ENCODE data around the gene DIPK1C. TPM values are rescaled to one million over a fixed set of nuclear protein-coding genes. Genes with fewer than 3 reads are reported as not detected.

Gene DIPK1C
- total and polyA plus RNA-seq, 4 experiments from 2014 or later: not detected

- ChIA-PET POLR2A (ENCODE audit: partially characterized antibody) (interaction anchor here (1.1 to 3.9 kb wide), 8 partner anchors 8 to 414 kb away, joined by 3 to 36 read pairs (median 8); partner anchors contain the start of gene ZNF407), CTCF (ENCODE audit: partially characterized antibody) (interaction anchor here (1.5 to 12.7 kb wide), 5 partner anchors 54 to 298 kb away, joined by 5 to 422 read pairs (median 58); no protein-coding TSS in a partner anchor)
- DNase-seq: peak in 1 of 5 donors; percentile 56
- Mint-ChIP-seq H3K27ac (peak overlapping the region; percentile 90 to 99 (median 99)), H3K9me3 (peaks cover 0 to 5% (median 0%) of the 10 kb centered on the region in 8 donors), H3K36me3 (peaks cover 12 to 25% of the 10 kb centered on the region in 2 donors), H3K4me1 (peaks cover 36 to 65% (median 46%) of the 10 kb centered on the region in 4 donors), H3K27me3 (no peaks in the 10 kb centered on the region), H3K4me3 (peak overlapping the region; percentile 94 to 99 (median 96))
- Histone ChIP-seq H3K9me3 (ENCODE audit: control insufficient read depth in 1 of 2, low read length in 2 of 2) (no peaks in the 10 kb centered on the region), H3K27me3 (ENCODE audit: insufficient read depth, low read length) (no peaks in the 10 kb centered on the region), H3K4me3 (ENCODE audit: low read length in 2 of 2) (peak overlapping the region; percentile 53 to 82), H3K27ac (ENCODE audit: low read depth, low read length) (peak overlapping the region; percentile 92), H3K4me1 (ENCODE audit: insufficient read depth, low read length) (peaks cover 44% of the 10 kb centered on the region), H3K36me3 (ENCODE audit: insufficient read depth, low read length) (peaks cover 8% of the 10 kb centered on the region)
- intact Hi-C loops (cut with micrococcal nuclease): loop anchor here (1.0 to 5.0 kb wide), 5 partner anchors 123 to 712 kb away; partner anchors contain the start of genes PTGR3 and TIMM21
Measured at GRCh38 chr18:74496508-74497323, 39.6 kb upstream of the DIPK1C start.

- H3K4me1 Mint-ChIP-seq: peaks cover 31 to 58% (median 41%) of the 10 kb centered on the region in 4 donors
- peaks cover 6 to 18% of the 10 kb centered on the region in 2 donors for H3K36me3 Mint-ChIP-seq
- peak within 1 kb of the TSS; percentile 94 to 99 (median 96) for H3K4me3 Mint-ChIP-seq
- POLR2A ChIA-PET (ENCODE audit: partially characterized antibody): interaction anchor here (0.7 to 3.9 kb wide), 9 partner anchors 9 to 413 kb away, joined by 3 to 36 read pairs (median 4); partner anchors contain the start of gene ZNF407
- no peaks in the 10 kb centered on the region for H3K27me3 ChIP-seq (ENCODE audit: insufficient read depth, low read length)
- H3K4me3 ChIP-seq (ENCODE audit: low read length in 2 of 2): peak within 1 kb of the TSS; percentile 61 to 82
- H3K9me3 ChIP-seq (ENCODE audit: control insufficient read depth in 1 of 2, low read length in 2 of 2): no peaks in the 10 kb centered on the region
- H3K27me3 Mint-ChIP-seq: no peaks in the 10 kb centered on the region
- peak; percentile 96 to 97 (median 96) for DNase-seq
- peaks cover 0 to 5% (median 0%) of the 10 kb centered on the region in 8 donors for H3K9me3 Mint-ChIP-seq
- peak within 1 kb of the TSS; percentile 90 to 99 (median 99) for H3K27ac Mint-ChIP-seq
- intact Hi-C loops (cut with micrococcal nuclease): loop anchor here (1.0 to 5.0 kb wide), 5 partner anchors 123 to 713 kb away; partner anchors contain the start of genes PTGR3 and TIMM21
- H3K36me3 ChIP-seq (ENCODE audit: insufficient read depth, low read length): no peaks in the 10 kb centered on the region
- peaks cover 37% of the 10 kb centered on the region for H3K4me1 ChIP-seq (ENCODE audit: insufficient read depth, low read length)
- peak within 1 kb of the TSS; percentile 92 for H3K27ac ChIP-seq (ENCODE audit: low read depth, low read length)
- CTCF ChIA-PET (ENCODE audit: partially characterized antibody): interaction anchor here (1.2 to 12.7 kb wide), 9 partner anchors 55 to 305 kb away, joined by 3 to 422 read pairs (median 5); no protein-coding TSS in a partner anchor
Measured at GRCh38 chr18:74495581-74496507, 38.7 kb upstream of the DIPK1C start, which contains the start of gene CNDP2. TSS of gene CNDP2 (plus strand) at chr18:74496363. CDS start at chr18:74499974, 3,611 bp downstream.

- CTCF ChIA-PET (ENCODE audit: partially characterized antibody): interaction anchor here (1.2 to 12.7 kb wide), 7 partner anchors 11 to 304 kb away, joined by 3 to 422 read pairs (median 46); no protein-coding TSS in a partner anchor
- DNase-seq: no peak
- Mint-ChIP-seq H3K36me3 (peaks cover 0 to 10% of the 10 kb centered on the region in 2 donors), H3K4me3 (peak overlapping the region in 6 of 8 donors; percentile 26 to 71 (median 48)), H3K4me1 (peaks cover 21 to 44% (median 32%) of the 10 kb centered on the region in 4 donors), H3K27ac (peak overlapping the region in 6 of 7 donors; percentile 73 to 93 (median 87)), H3K9me3 (peaks cover 0 to 5% (median 0%) of the 10 kb centered on the region in 8 donors), H3K27me3 (no peaks in the 10 kb centered on the region)
- Histone ChIP-seq H3K27me3 (ENCODE audit: insufficient read depth, low read length) (no peaks in the 10 kb centered on the region), H3K27ac (ENCODE audit: low read depth, low read length) (no peak overlapping the region), H3K9me3 (ENCODE audit: control insufficient read depth in 1 of 2, low read length in 2 of 2) (no peaks in the 10 kb centered on the region), H3K36me3 (ENCODE audit: insufficient read depth, low read length) (no peaks in the 10 kb centered on the region), H3K4me3 (ENCODE audit: low read length in 2 of 2) (no peak overlapping the region), H3K4me1 (ENCODE audit: insufficient read depth, low read length) (peaks cover 25% of the 10 kb centered on the region)
- intact Hi-C loops (cut with micrococcal nuclease): no loop called here
- POLR2A ChIA-PET (ENCODE audit: partially characterized antibody): interaction anchor here (2.5 to 3.9 kb wide), 3 partner anchors 116 to 141 kb away, joined by 11 to 36 read pairs (median 32); no protein-coding TSS in a partner anchor
Measured at GRCh38 chr18:74494514-74494913, 37.4 kb upstream of the DIPK1C start.

- Histone ChIP-seq H3K9me3 (ENCODE audit: control insufficient read depth in 1 of 2, low read length in 2 of 2) (no peaks in the 10 kb centered on the region), H3K27ac (ENCODE audit: low read depth, low read length) (no peak overlapping the region), H3K4me1 (ENCODE audit: insufficient read depth, low read length) (peaks cover 21% of the 10 kb centered on the region), H3K4me3 (ENCODE audit: low read length in 2 of 2) (no peak overlapping the region), H3K27me3 (ENCODE audit: insufficient read depth, low read length) (no peaks in the 10 kb centered on the region), H3K36me3 (ENCODE audit: insufficient read depth, low read length) (no peaks in the 10 kb centered on the region)
- intact Hi-C loops (cut with micrococcal nuclease): loop anchor here (1.0 kb wide), 4 partner anchors 59 to 297 kb away; no protein-coding TSS in a partner anchor
- peak; percentile 71 to 80 (median 77) for DNase-seq
- H3K27ac Mint-ChIP-seq: peak overlapping the region; percentile 73 to 93 (median 87)
- H3K4me1 Mint-ChIP-seq: peaks cover 16 to 36% (median 25%) of the 10 kb centered on the region in 4 donors
- no peaks in the 10 kb centered on the region for H3K27me3 Mint-ChIP-seq
- H3K36me3 Mint-ChIP-seq: peaks cover 0 to 4% of the 10 kb centered on the region in 2 donors
- CTCF ChIA-PET (ENCODE audit: partially characterized antibody): interaction anchor here (0.6 to 12.7 kb wide), 41 partner anchors 9 to 1480 kb away, joined by 3 to 422 read pairs (median 5); no protein-coding TSS in a partner anchor
- peaks cover 0 to 5% (median 0%) of the 10 kb centered on the region in 8 donors for H3K9me3 Mint-ChIP-seq
- peak overlapping the region in 3 of 8 donors; percentile 19 to 50 (median 47) for H3K4me3 Mint-ChIP-seq
- POLR2A ChIA-PET (ENCODE audit: partially characterized antibody): interaction anchor here (0.8 to 3.9 kb wide), 8 partner anchors 9 to 183 kb away, joined by 3 to 36 read pairs (median 5); partner anchors contain the start of gene ZNF407
Measured at GRCh38 chr18:74493689-74494088, 36.6 kb upstream of the DIPK1C start.

GRCh38 chr18:74492259-74492658 is 35.2 kb upstream of the DIPK1C start:
- Mint-ChIP-seq H3K27ac (peak overlapping the region in 1 of 7 donors; percentile 68), H3K27me3 (no peaks in the 10 kb centered on the region), H3K4me1 (peaks cover 12 to 22% (median 15%) of the 10 kb centered on the region in 4 donors), H3K4me3 (no peak overlapping the region), H3K36me3 (peaks cover 0 to 4% of the 10 kb centered on the region in 2 donors), H3K9me3 (peaks cover 0 to 5% (median 0%) of the 10 kb centered on the region in 8 donors)
- no peak for DNase-seq
- no peaks in the 10 kb centered on the region for H3K9me3 ChIP-seq (ENCODE audit: control insufficient read depth in 1 of 2, low read length in 2 of 2)
- H3K4me3 ChIP-seq (ENCODE audit: low read length in 2 of 2): no peak overlapping the region
- H3K27ac ChIP-seq (ENCODE audit: low read depth, low read length): no peak overlapping the region
- no peaks in the 10 kb centered on the region for H3K27me3 ChIP-seq (ENCODE audit: insufficient read depth, low read length)
- H3K36me3 ChIP-seq (ENCODE audit: insufficient read depth, low read length): no peaks in the 10 kb centered on the region
- POLR2A ChIA-PET (ENCODE audit: partially characterized antibody): interaction anchor here (1.5 kb wide), 1 partner anchor 139 kb away, joined by 6 read pairs; no protein-coding TSS in a partner anchor
- peaks cover 7% of the 10 kb centered on the region for H3K4me1 ChIP-seq (ENCODE audit: insufficient read depth, low read length)
- CTCF ChIA-PET (ENCODE audit: partially characterized antibody): interaction anchor here (1.0 to 12.7 kb wide), 9 partner anchors 59 to 298 kb away, joined by 4 to 422 read pairs (median 28); no protein-coding TSS in a partner anchor
- intact Hi-C loops (cut with micrococcal nuclease): no loop called here

- Mint-ChIP-seq H3K4me3 (no peak overlapping the region), H3K4me1 (peaks cover 3 to 16% (median 9%) of the 10 kb centered on the region in 4 donors), H3K36me3 (no peaks in the 10 kb centered on the region), H3K9me3 (peaks cover 0 to 4% (median 0%) of the 10 kb centered on the region in 8 donors), H3K27me3 (no peaks in the 10 kb centered on the region), H3K27ac (no peak overlapping the region)
- DNase-seq: no peak
- POLR2A ChIA-PET (ENCODE audit: partially characterized antibody): no interaction called here
- CTCF ChIA-PET (ENCODE audit: partially characterized antibody): interaction anchor here (0.7 to 12.7 kb wide), 4 partner anchors 116 to 965 kb away, joined by 3 to 422 read pairs (median 64); no protein-coding TSS in a partner anchor
- Histone ChIP-seq H3K36me3 (ENCODE audit: insufficient read depth, low read length) (no peaks in the 10 kb centered on the region), H3K27ac (ENCODE audit: low read depth, low read length) (no peak overlapping the region), H3K4me1 (ENCODE audit: insufficient read depth, low read length) (peaks cover 3% of the 10 kb centered on the region), H3K9me3 (ENCODE audit: control insufficient read depth in 1 of 2, low read length in 2 of 2) (no peaks in the 10 kb centered on the region), H3K27me3 (ENCODE audit: insufficient read depth, low read length) (no peaks in the 10 kb centered on the region), H3K4me3 (ENCODE audit: low read length in 2 of 2) (no peak overlapping the region)
- intact Hi-C loops (cut with micrococcal nuclease): no loop called here
Measured at GRCh38 chr18:74489676-74490075, 32.6 kb upstream of the DIPK1C start.

All from CD4-positive, alpha-beta memory T cell (primary cell).